H1 (cell line): ENCODE results near the gene DOCK8. TPM values are rescaled to one million over a fixed set of nuclear protein-coding genes. Genes with fewer than 3 reads are reported as not detected.

Source experiments
- CTCF ChIA-PET: fragments of 300-600 bp; sonication (Branson Sonifier 250); formaldehyde crosslinking; loops from one replicate; lab custom pipeline; 2021; ENCODE audit not compliant: partially characterized antibody; lab: Charles Lee
- POLR2A ChIA-PET: fragments of 300-600 bp; sonication (Branson Sonifier 250); formaldehyde crosslinking; loops from one replicate; lab custom pipeline; 2021; ENCODE audit warnings: inconsistent platforms; ENCODE audit not compliant: partially characterized antibody; lab: Charles Lee
- DNase-seq, 2 experiments: peaks; one replicate each; pipeline versions ENCODE4 v3.0.0 to v3.0.0-alpha.2; 2010 to 2022; ENCODE audit warnings: low spot score in 2 of 2, low read depth in 1 of 2, mixed read lengths in 1 of 2
- FAIRE-seq: peaks from 2 replicates; lab custom pipeline; 2011; peaks lifted over from hg19 to GRCh38; lab: Jason Lieb, UNC
- H2AFZ ChIP-seq: 2 replicates; pipeline ENCODE4 v1.8.1; 2012; ENCODE audit warnings: low read length, inconsistent platforms
- H2AK5ac ChIP-seq: 2 replicates; pipeline ENCODE4 v1.6.1; 2013; ENCODE audit warnings: low read depth, low read length
- H2BK120ac ChIP-seq: replicated peaks from 2 replicates; pipeline ENCODE3; 2013; ENCODE audit warnings: low read depth, low read length, inconsistent platforms
- H2BK12ac ChIP-seq: 2 replicates; pipeline ENCODE4 v1.6.1; 2013; ENCODE audit warnings: low read depth, low read length
- H2BK15ac ChIP-seq: 2 replicates; pipeline ENCODE4 v1.6.1; 2013; ENCODE audit warnings: low read length
- H2BK20ac ChIP-seq: 2 replicates; pipeline ENCODE4 v1.6.1; 2013; ENCODE audit warnings: low read length
- H2BK5ac ChIP-seq: 2 replicates; pipeline ENCODE4 v1.6.1; 2013; ENCODE audit warnings: low read depth, low read length
- H3K14ac ChIP-seq: 2 replicates; pipeline ENCODE4 v1.6.1; 2013; ENCODE audit warnings: inconsistent platforms; ENCODE audit not compliant: insufficient read length
- H3K18ac ChIP-seq: 2 replicates; pipeline ENCODE4 v1.6.1; 2013; ENCODE audit warnings: low read length; ENCODE audit errors: extremely low read depth
- H3K23ac ChIP-seq: 2 replicates; pipeline ENCODE4 v1.6.1; 2013; ENCODE audit warnings: inconsistent platforms; ENCODE audit not compliant: insufficient read length
- H3K23me2 ChIP-seq: 2 replicates; pipeline ENCODE4 v1.6.1; 2013; ENCODE audit warnings: low read depth, low read length
- H3K27ac ChIP-seq: 2 replicates; pipeline ENCODE4 v1.6.1; 2011; ENCODE audit warnings: low read depth, low read length, inconsistent platforms
- H3K27me3 ChIP-seq, 4 experiments: replicated peaks in 1 of 4; 1 replicate in 1 of 4; 2 replicates in 3 of 4; pipeline versions ENCODE4 v1.6.1 to v1.8.1; 2011 to 2013; ENCODE audit warnings: low read length in 3 of 4, mild to moderate bottlenecking in 3 of 4, inconsistent platforms in 2 of 4, mixed read lengths in 2 of 4, moderate library complexity in 1 of 4; ENCODE audit not compliant: control insufficient read depth in 3 of 4, insufficient read depth in 3 of 4; ENCODE audit errors: extremely low read depth in 1 of 4
- H3K36me3 ChIP-seq, 4 experiments: 2 replicates each; pipeline versions ENCODE4 v1.6.1 to v1.8.1; 2011 to 2013; ENCODE audit warnings: mild to moderate bottlenecking in 4 of 4, low read length in 3 of 4, moderate library complexity in 2 of 4, control low read depth in 1 of 4, inconsistent platforms in 1 of 4; ENCODE audit not compliant: insufficient read depth in 4 of 4, control insufficient read depth in 2 of 4
- H3K4ac ChIP-seq: replicated peaks from 2 replicates; pipeline ENCODE3; 2013; ENCODE audit warnings: low read length, low read depth, mixed read lengths, inconsistent platforms; ENCODE audit not compliant: insufficient read length
- H3K4me1 ChIP-seq, 4 experiments: replicated peaks in 1 of 4; 1 replicate in 1 of 4; 2 replicates in 3 of 4; pipeline versions ENCODE4 v1.6.1 to v1.8.1; 2011 to 2013; ENCODE audit warnings: low read length in 3 of 4, inconsistent platforms in 2 of 4, mixed read lengths in 1 of 4; ENCODE audit not compliant: insufficient read depth in 4 of 4, control insufficient read depth in 3 of 4
- H3K4me2 ChIP-seq, 2 experiments: 2 replicates each; pipeline versions ENCODE4 v1.6.1 to v1.8.1; 2011 to 2013; ENCODE audit warnings: low read depth in 2 of 2, low read length in 2 of 2, control low read depth in 1 of 2, inconsistent platforms in 1 of 2, mild to moderate bottlenecking in 1 of 2; ENCODE audit not compliant: insufficient read depth in 1 of 2
- H3K4me3 ChIP-seq, 4 experiments: fragments of 200-600, 300-600 bp in 1 of 4; sonication (generic), shearing (Covaris generic), sonication (Bioruptor Twin) in 1 of 4; 2 replicates each; pipeline versions ENCODE4 v1.5.1 to v1.8.1; 2011 to 2016; ENCODE audit warnings: low read length in 4 of 4, low read depth in 3 of 4, control low read depth in 2 of 4, inconsistent platforms in 2 of 4, mild to moderate bottlenecking in 2 of 4, mixed read lengths in 1 of 4, moderate library complexity in 1 of 4; ENCODE audit not compliant: insufficient read depth in 2 of 4; ENCODE audit errors: extremely low read depth in 1 of 4
- H3K56ac ChIP-seq: replicated peaks from 2 replicates; pipeline ENCODE3; 2013; ENCODE audit warnings: low read depth, mild to moderate bottlenecking, mixed read lengths, low read length, inconsistent platforms; ENCODE audit not compliant: insufficient read length
- H3K79me1 ChIP-seq: 2 replicates; pipeline ENCODE4 v1.6.1; 2013; ENCODE audit warnings: low read depth, low read length, control low read depth
- H3K79me2 ChIP-seq, 2 experiments: 2 replicates each; pipeline versions ENCODE4 v1.6.1 to v1.8.1; 2012 to 2013; ENCODE audit warnings: low read length in 2 of 2, mild to moderate bottlenecking in 2 of 2, inconsistent platforms in 1 of 2; ENCODE audit not compliant: insufficient read depth in 2 of 2, control insufficient read depth in 1 of 2
- H3K9ac ChIP-seq, 4 experiments: replicated peaks in 1 of 4; 1 replicate in 1 of 4; 2 replicates in 3 of 4; pipeline versions ENCODE4 v1.6.1 to v1.8.1; 2011 to 2013; ENCODE audit warnings: low read depth in 3 of 4, low read length in 3 of 4, control low read depth in 2 of 4, mild to moderate bottlenecking in 2 of 4, moderate library complexity in 2 of 4, inconsistent platforms in 1 of 4; ENCODE audit errors: extremely low read depth in 1 of 4
- H3K9me3 ChIP-seq, 2 experiments: 2 replicates each; pipeline versions ENCODE4 v1.6.1 to v1.8.1; 2012 to 2013; ENCODE audit warnings: mild to moderate bottlenecking in 2 of 2, moderate library complexity in 2 of 2, control low read depth in 1 of 2, inconsistent platforms in 1 of 2, low read depth in 1 of 2, low read length in 1 of 2, mixed read lengths in 1 of 2; ENCODE audit not compliant: insufficient read depth in 2 of 2
- H4K20me1 ChIP-seq, 2 experiments: replicated peaks in 1 of 2; 2 replicates each; pipeline versions ENCODE3 to v1.8.1; 2011 to 2013; ENCODE audit warnings: inconsistent platforms in 2 of 2, low read length in 2 of 2, mild to moderate bottlenecking in 1 of 2; ENCODE audit not compliant: insufficient read depth in 2 of 2, control insufficient read depth in 1 of 2
- H4K5ac ChIP-seq: 2 replicates; pipeline ENCODE4 v1.6.1; 2013; ENCODE audit warnings: low read length, low read depth, mixed read lengths, inconsistent platforms; ENCODE audit not compliant: insufficient read length
- H4K8ac ChIP-seq: 2 replicates; pipeline ENCODE4 v1.8.0; 2013; ENCODE audit warnings: mild to moderate bottlenecking, moderate library complexity, low read length, inconsistent platforms; ENCODE audit not compliant: insufficient read depth; ENCODE audit errors: extremely low read depth
- H4K91ac ChIP-seq: replicated peaks from 2 replicates; pipeline ENCODE3; 2013; ENCODE audit warnings: low read length, mixed read lengths, inconsistent platforms; ENCODE audit not compliant: insufficient read length
- GABPA ChIP-seq: IDR thresholded peaks from 2 replicates; pipeline ENCODE4 v1.6.1; 2011; ENCODE audit warnings: mild to moderate bottlenecking, low read length, moderate library complexity, borderline replicate concordance; ENCODE audit not compliant: insufficient read depth
- GTF2F1 ChIP-seq: IDR thresholded peaks from 2 replicates; pipeline ENCODE4 v1.6.1; 2012; ENCODE audit warnings: low read depth, low read length, improper control_type of control experiment, borderline replicate concordance
- HDAC2 ChIP-seq, 2 experiments: fragments of 300-600 bp in 1 of 2; sonication (generic) in 1 of 2; IDR thresholded peaks; 2 replicates each; pipeline ENCODE4 v1.6.1; 2011 to 2012; ENCODE audit warnings: low read depth in 2 of 2, low read length in 2 of 2, mild to moderate bottlenecking in 2 of 2, moderate library complexity in 2 of 2, borderline replicate concordance in 1 of 2, inconsistent platforms in 1 of 2
- JUN ChIP-seq: IDR thresholded peaks from 2 replicates; pipeline ENCODE4 v1.6.1; 2011; ENCODE audit warnings: low read depth, mild to moderate bottlenecking, improper control_type of control experiment, low read length
- SIRT6 ChIP-seq: IDR thresholded peaks from one replicate; pipeline ENCODE4 v1.7.1; 2012; ENCODE audit warnings: low read length, inconsistent platforms
- YY1 ChIP-seq: IDR thresholded peaks from 2 replicates; pipeline ENCODE4 v1.6.1; 2011; ENCODE audit warnings: low read depth, mild to moderate bottlenecking, low read length
- WGBS, 2 experiments: shearing (Covaris generic) in 1 of 2; methylation state at CpG; one replicate each; pipeline versions ENCODE4 v1.1.6 to v1.1.7; 2013 to 2015; ENCODE audit warnings: low lambda C conversion rate in 2 of 2, mixed read lengths in 2 of 2, inconsistent platforms in 1 of 2, low coverage in 1 of 2, missing lambda C conversion rate in 1 of 2; ENCODE audit not compliant: insufficient replicate concordance in 2 of 2, insufficient coverage in 1 of 2, insufficient read length in 1 of 2; ENCODE audit errors: extremely low coverage in 1 of 2, missing lambda C conversion rate in 1 of 2; 5-methylcytosine and 5-hydroxymethylcytosine counted together
- polyA plus RNA-seq, 7 experiments: library from polyadenylated mRNA; depleted of rRNA in 3 of 7; stranded (reverse) in 5 of 7; unstranded in 2 of 7; fragments of >200 nt in 5 of 7; fragments of 200-250 nt in 2 of 7; gene quantifications; 1 replicate in 5 of 7; 2 replicates in 1 of 7; 4 replicates in 1 of 7; pipeline versions ENCODE4 v1.2.1 to v1.2.3, GENCODE V29; 2011 to 2013; ENCODE audit warnings: missing spikeins in 2 of 7, mixed read lengths in 2 of 7
- total RNA-seq: library from RNA; stranded (reverse); fragmentation: NEBNext Ultra II Directional; extraction: Animal tissue kit (Norgen Biotek cat#: 25700); gene quantifications from 2 replicates; pipeline ENCODE4 v1.2.1, GENCODE V29; 2021

DOCK8 gene
- total and polyA plus RNA-seq, 2 of the 8 experiments (the other 6 are each of a cell fraction or from before 2014, with no cell fraction given) = 0.57 to 2.0 TPM

- no peak overlapping the region for H3K4me3 ChIP-seq
- CTCF ChIA-PET = interaction anchor here (1.5 kb wide), 1 partner anchor 21 kb away, joined by 3 read pairs; no protein-coding TSS in a partner anchor
- no peak overlapping the region for H3K18ac ChIP-seq
- H2AFZ ChIP-seq = no peak overlapping the region
- FAIRE-seq (no peak), DNase-seq (no peak)
- POLR2A ChIA-PET = no interaction called here
- no peak overlapping the region for H3K9ac ChIP-seq
- no peak overlapping the region for H2BK12ac ChIP-seq
- H4K91ac ChIP-seq = no peak overlapping the region
- no peak overlapping the region for H4K5ac ChIP-seq
- H3K79me1 ChIP-seq = no peaks in the 10 kb centered on the region
- no peak overlapping the region for H3K14ac ChIP-seq
- H3K23me2 ChIP-seq = no peaks in the 10 kb centered on the region
- H2BK5ac ChIP-seq = no peak overlapping the region
- H3K4ac ChIP-seq = no peak overlapping the region
- H3K4me1 ChIP-seq = no peaks in the 10 kb centered on the region
- H3K27ac ChIP-seq = no peak overlapping the region
- H2BK20ac ChIP-seq = no peak overlapping the region
- H3K36me3 ChIP-seq = no peaks in the 10 kb centered on the region
- H3K4me2 ChIP-seq = no peak overlapping the region
- WGBS, 2 experiments = 94% methylated on average over 12 of the region's 12 CpGs; no CpG with 5 or more reads in 1 of the 2 experiments
- no peak overlapping the region for H3K56ac ChIP-seq
- no peaks in the 10 kb centered on the region for H3K27me3 ChIP-seq
- no peaks in the 10 kb centered on the region for H3K79me2 ChIP-seq
- H2AK5ac ChIP-seq = no peak overlapping the region
- no peak overlapping the region for H3K23ac ChIP-seq
- no peak overlapping the region for H2BK15ac ChIP-seq
- no peaks in the 10 kb centered on the region for H4K20me1 ChIP-seq
- H3K9me3 ChIP-seq = no peaks in the 10 kb centered on the region
- no peak overlapping the region for H2BK120ac ChIP-seq
- H4K8ac ChIP-seq = no peak overlapping the region
- TF ChIP-seq SIRT6 = no peak
- no peak for TF ChIP-seq YY1
- no peak for TF ChIP-seq HDAC2 (IDR thresholded peaks at IDR 0.05; ENCODE audit: borderline replicate concordance in 1 of 2, low read depth in 2 of 2, low read length in 2 of 2)
- no peak for TF ChIP-seq GABPA
- no peak for TF ChIP-seq GTF2F1
- no peak for TF ChIP-seq JUN
- TF ChIP-seq, all 59 proteins: peak for 0
These were observed 71.5 kb downstream of the DOCK8 start for GRCh38 chr9:286071-286740.
